Endothelial cell (in vitro differentiated cells): Measurements from ENCODE around the gene MADD. TPM values are rescaled to one million over a fixed set of nuclear protein-coding genes. Genes with fewer than 3 reads are reported as not detected.

Experiments
- DNase-seq: peaks from one replicate; pipeline ENCODE4 v3.0.0; 2021; ENCODE audit warnings: low spot score
- H3K27ac Mint-ChIP-seq: one replicate; pipeline ENCODE4 v1.8.0; 2021; ENCODE audit warnings: mixed read lengths, inconsistent platforms; ENCODE audit not compliant: unreplicated experiment
- H3K27me3 Mint-ChIP-seq: one replicate; pipeline ENCODE4 v1.8.0; 2021; ENCODE audit warnings: mild to moderate bottlenecking, moderate library complexity, mixed read lengths, inconsistent platforms; ENCODE audit not compliant: unreplicated experiment
- H3K36me3 Mint-ChIP-seq: one replicate; pipeline ENCODE4 v1.8.0; 2021; ENCODE audit warnings: mild to moderate bottlenecking, low read depth, mixed read lengths, inconsistent platforms; ENCODE audit not compliant: unreplicated experiment
- H3K4me1 Mint-ChIP-seq: one replicate; pipeline ENCODE4 v1.8.0; 2021; ENCODE audit warnings: mild to moderate bottlenecking, mixed read lengths, inconsistent platforms; ENCODE audit not compliant: unreplicated experiment
- H3K4me3 Mint-ChIP-seq: one replicate; pipeline ENCODE4 v1.8.0; 2021; ENCODE audit warnings: mild to moderate bottlenecking, mixed read lengths, inconsistent platforms; ENCODE audit not compliant: unreplicated experiment
- H3K9me3 Mint-ChIP-seq: one replicate; pipeline ENCODE4 v1.8.0; 2021; ENCODE audit warnings: mixed read lengths, inconsistent platforms; ENCODE audit not compliant: unreplicated experiment
- total RNA-seq: library from RNA; stranded (reverse); fragmentation: NEBNext Ultra II Directional; extraction: Animal tissue kit (Norgen Biotek cat#: 25700); gene quantifications from one replicate; pipeline ENCODE4 v1.2.1, GENCODE V29; 2021; ENCODE audit not compliant: unreplicated experiment
- TF ChIP-seq, protein P1 (sequence below): fragments of 200-600 bp; sonication (generic); IDR thresholded peaks from one replicate; pipeline ENCODE4 v1.5.0; 2021; ENCODE audit warnings: antibody characterized with exemption; ENCODE audit not compliant: unreplicated experiment

The MADD gene
- total RNA-seq, 1 donor from 2014 or later, result 61.2 TPM

DNA sequence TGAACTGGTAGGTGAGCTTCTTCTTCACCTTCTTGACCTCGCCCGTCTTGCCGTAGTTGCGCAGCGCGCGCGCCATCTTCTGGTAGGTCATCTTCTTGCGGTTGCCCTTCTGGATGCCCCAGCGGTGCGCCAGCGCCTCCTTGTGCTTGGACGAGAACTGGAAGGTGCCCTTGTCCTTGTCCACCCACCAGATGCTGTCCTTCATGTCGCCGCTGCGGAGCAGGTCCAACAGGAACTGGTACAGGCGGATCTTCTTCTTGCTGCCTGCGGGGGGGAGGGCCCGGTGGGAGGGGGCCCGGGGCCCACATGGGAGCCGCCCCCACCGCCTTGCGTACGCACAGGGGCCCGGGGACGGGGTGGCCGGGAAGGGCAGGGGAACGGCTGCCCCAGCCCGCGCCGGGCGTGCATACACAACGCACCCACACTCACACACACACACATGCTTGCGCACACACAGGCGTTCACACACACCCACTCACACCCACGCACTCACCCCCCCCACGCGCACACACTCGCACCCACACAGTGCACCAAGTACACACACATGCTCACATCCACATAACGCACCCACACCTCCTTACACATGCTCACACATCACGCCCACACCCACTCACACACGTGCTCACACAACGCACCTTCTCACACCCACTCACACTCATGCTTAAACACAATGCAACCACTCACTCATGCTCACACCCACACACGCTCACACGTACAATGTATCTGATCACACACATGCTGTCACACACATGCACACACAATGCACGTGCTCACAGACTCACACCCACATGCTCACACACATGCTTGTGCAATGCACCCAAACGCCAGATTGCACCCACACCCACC is 85.6 kb downstream of the MADD start:
- H3K4me3 Mint-ChIP-seq, result peak overlapping the region; percentile 79

DNA sequence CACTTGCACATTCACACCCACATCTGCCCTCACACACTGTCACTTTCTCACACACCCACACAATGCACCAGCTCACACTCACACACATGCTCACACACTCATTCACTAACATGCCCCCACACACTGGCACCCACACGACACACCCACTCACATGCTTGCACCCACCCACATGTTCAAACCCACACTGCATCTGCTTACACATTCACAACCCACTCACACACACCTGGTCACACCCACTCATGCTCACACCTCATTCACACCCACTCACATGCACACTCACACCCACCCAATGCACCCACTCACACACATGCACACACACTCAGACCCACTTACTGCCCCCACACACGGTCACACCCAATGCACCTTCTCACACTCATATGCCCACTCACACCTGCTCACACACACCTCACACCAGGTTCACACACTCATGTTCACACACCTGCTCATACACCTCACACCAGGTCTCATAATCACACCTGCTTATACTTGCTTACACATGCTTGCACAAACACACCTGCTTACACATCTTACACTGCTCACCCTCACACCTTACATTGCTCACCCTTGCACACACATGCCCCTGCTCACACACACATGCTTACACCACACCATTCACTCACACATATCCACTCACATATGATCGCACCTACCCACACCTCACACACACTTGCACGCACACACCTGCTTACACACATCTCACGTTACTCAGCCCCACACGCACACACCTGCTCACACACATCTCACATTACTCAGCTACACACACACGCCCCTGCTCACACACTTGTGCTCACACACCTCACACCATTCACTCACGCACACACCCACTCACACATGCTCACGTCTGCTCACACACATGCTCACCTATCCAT is 86.4 kb downstream of the MADD start:
- H3K27ac Mint-ChIP-seq, result no peak overlapping the region
- H3K9me3 Mint-ChIP-seq, result no peaks in the 10 kb centered on the region
- H3K36me3 Mint-ChIP-seq, result peaks cover 5% of the 10 kb centered on the region
- TF ChIP-seq, protein P1, sequence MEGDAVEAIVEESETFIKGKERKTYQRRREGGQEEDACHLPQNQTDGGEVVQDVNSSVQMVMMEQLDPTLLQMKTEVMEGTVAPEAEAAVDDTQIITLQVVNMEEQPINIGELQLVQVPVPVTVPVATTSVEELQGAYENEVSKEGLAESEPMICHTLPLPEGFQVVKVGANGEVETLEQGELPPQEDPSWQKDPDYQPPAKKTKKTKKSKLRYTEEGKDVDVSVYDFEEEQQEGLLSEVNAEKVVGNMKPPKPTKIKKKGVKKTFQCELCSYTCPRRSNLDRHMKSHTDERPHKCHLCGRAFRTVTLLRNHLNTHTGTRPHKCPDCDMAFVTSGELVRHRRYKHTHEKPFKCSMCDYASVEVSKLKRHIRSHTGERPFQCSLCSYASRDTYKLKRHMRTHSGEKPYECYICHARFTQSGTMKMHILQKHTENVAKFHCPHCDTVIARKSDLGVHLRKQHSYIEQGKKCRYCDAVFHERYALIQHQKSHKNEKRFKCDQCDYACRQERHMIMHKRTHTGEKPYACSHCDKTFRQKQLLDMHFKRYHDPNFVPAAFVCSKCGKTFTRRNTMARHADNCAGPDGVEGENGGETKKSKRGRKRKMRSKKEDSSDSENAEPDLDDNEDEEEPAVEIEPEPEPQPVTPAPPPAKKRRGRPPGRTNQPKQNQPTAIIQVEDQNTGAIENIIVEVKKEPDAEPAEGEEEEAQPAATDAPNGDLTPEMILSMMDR, result no peak
- no peak for DNase-seq
- H3K4me1 Mint-ChIP-seq, result peaks cover 8% of the 10 kb centered on the region
- no peak overlapping the region for H3K4me3 Mint-ChIP-seq
- peaks cover 8% of the 10 kb centered on the region for H3K27me3 Mint-ChIP-seq

More for the DNA sequence above, 85.6 kb downstream of the MADD start:
- H3K4me1 Mint-ChIP-seq, result peaks cover 8% of the 10 kb centered on the region
- TF ChIP-seq, protein P1, result peak; percentile 69
- peaks cover 9% of the 10 kb centered on the region for H3K27me3 Mint-ChIP-seq
- no peak overlapping the region for H3K27ac Mint-ChIP-seq
- no peaks in the 10 kb centered on the region for H3K9me3 Mint-ChIP-seq
- H3K36me3 Mint-ChIP-seq, result peaks cover 5% of the 10 kb centered on the region
- DNase-seq, result peak; percentile 99

GRCh38 chr11:47356998-47357329 is 87.0 kb downstream of the MADD start:
- Mint-ChIP-seq H3K9me3 (no peaks in the 10 kb centered on the region), H3K36me3 (peaks cover 5% of the 10 kb centered on the region), H3K27me3 (peaks cover 5% of the 10 kb centered on the region), H3K4me3 (no peak overlapping the region), H3K4me1 (peaks cover 8% of the 10 kb centered on the region), H3K27ac (no peak overlapping the region)
- TF ChIP-seq, protein P1, result no peak
- DNase-seq, result no peak

DNA sequence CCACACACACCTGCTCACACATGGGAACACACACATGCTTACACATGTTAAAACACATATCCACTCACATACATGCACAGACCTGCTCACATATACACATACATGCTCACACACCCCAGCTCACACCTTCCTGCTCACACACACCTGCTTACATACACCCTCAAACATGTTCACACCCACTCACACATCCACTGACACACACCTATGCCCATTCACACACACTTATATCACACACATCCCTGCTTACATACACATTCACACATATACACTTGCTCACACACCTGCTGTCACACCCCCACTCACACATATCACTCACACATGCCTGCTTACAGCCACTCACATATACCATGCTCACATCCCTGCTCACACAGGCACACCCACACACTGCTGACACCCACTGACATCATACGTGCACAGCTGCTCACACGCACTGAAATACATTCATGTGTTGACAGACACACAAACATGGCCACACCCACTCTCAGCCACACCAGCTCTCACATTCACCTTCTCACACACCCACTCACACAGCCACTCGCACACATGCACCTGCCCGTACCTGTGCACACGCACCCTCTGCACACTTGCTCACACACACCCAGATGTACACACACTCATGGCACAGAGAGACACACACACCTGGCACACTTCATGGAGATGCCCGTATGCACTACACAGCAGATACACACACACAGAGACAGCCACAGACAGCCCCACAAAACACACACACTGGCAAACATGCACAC is 88.2 kb downstream of the MADD start:
- peaks cover 5% of the 10 kb centered on the region for H3K36me3 Mint-ChIP-seq
- peaks cover 5% of the 10 kb centered on the region for H3K27me3 Mint-ChIP-seq
- peaks cover 8% of the 10 kb centered on the region for H3K4me1 Mint-ChIP-seq
- no peaks in the 10 kb centered on the region for H3K9me3 Mint-ChIP-seq
- H3K27ac Mint-ChIP-seq, result no peak overlapping the region
- no peak for DNase-seq
- no peak overlapping the region for H3K4me3 Mint-ChIP-seq
- TF ChIP-seq, protein P1, result no peak
